ENCODE data around the gene EMX1. TPM values are rescaled to one million over a fixed set of nuclear protein-coding genes. Genes with fewer than 3 reads are reported as not detected.
"Not testable (repeated sequence)": the region's sequence is repeated elsewhere in the genome, so short reads cannot be mapped to it uniquely, and the experiment has no call there.

The EMX1 gene
- total RNA-seq, 1 experiment from 2014 or later, result not detected

- H3K36me3 ChIP-seq, result no peaks in the 10 kb centered on the region; the same call in 1 of the 2 replicates
- no peak overlapping the region for H3K4me3 ChIP-seq
- H3K9me3 ChIP-seq, result no peaks in the 10 kb centered on the region
- DNase-seq, result no peak
- H3K27me3 ChIP-seq, result no peaks in the 10 kb centered on the region
Observed at GRCh38 chr2:72895759-72896281, 21.5 kb upstream of the EMX1 start.

- Histone ChIP-seq H3K36me3 (no peaks in the 10 kb centered on the region; the same call in 1 of the 2 replicates), H3K27me3 (no peaks in the 10 kb centered on the region)
- no peak for DNase-seq
Observed at GRCh38 chr2:72896446-72896845, 20.9 kb upstream of the EMX1 start.

GRCh38 chr2:72897785-72898584 is 19.3 kb upstream of the EMX1 start:
- no peak overlapping the region for H3K4me3 ChIP-seq
- no peaks in the 10 kb centered on the region for H3K9me3 ChIP-seq
- DNase-seq, result no peak
- no peaks in the 10 kb centered on the region for H3K36me3 ChIP-seq
- H3K27me3 ChIP-seq, result no peaks in the 10 kb centered on the region; the same call in 1 of the 2 replicates

More at GRCh38 chr2:72896446-72896845, 20.9 kb upstream of the EMX1 start:
- Histone ChIP-seq H3K4me3 (no peak overlapping the region), H3K9me3 (no peaks in the 10 kb centered on the region)

GRCh38 chr2:72898585-72898906 is 18.8 kb upstream of the EMX1 start:
- no peak overlapping the region for H3K4me3 ChIP-seq
- H3K27me3 ChIP-seq, result no peaks in the 10 kb centered on the region; the same call in none of the 2 replicates
- H3K36me3 ChIP-seq, result no peaks in the 10 kb centered on the region
- H3K9me3 ChIP-seq, result no peaks in the 10 kb centered on the region
- no peak for DNase-seq

- Histone ChIP-seq H3K36me3 (no peaks in the 10 kb centered on the region), H3K9me3 (no peaks in the 10 kb centered on the region), H3K27me3 (peaks cover 9% of the 10 kb centered on the region), H3K4me3 (no peak overlapping the region)
- DNase-seq, result no peak
Observed at GRCh38 chr2:72900191-72900825, 17.0 kb upstream of the EMX1 start.

- no peaks in the 10 kb centered on the region for H3K36me3 ChIP-seq
- 0 out of 2 replicates have a peak, but pooled peaks cover 1% of the 10 kb centered on the region for H3K9me3 ChIP-seq
- peaks cover 14% of the 10 kb centered on the region for H3K27me3 ChIP-seq
- H3K4me3 ChIP-seq, result no peak overlapping the region
- DNase-seq, result no peak
Observed at GRCh38 chr2:72901426-72901825, 15.9 kb upstream of the EMX1 start.

DNA sequence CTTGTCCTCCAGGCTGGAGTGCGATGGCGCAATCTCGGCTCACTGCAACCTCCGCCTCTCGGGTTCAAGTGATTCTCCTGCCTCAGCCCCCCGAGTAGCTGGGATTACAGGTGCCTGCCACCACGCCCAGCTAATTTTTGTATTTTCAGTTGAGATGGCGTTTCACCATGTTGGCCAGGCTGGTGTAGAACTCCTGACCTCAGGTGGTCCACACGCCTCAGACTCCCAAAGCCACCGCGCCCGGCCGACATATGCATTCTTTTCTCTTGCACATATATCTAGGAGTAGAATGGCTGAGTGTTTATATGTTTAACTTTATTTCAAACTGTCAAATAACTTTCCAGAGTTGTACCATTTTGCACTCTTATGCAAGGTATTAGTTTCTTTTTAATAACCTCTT is 9.9 kb upstream of the EMX1 start:
- not testable (repeated sequence) for H3K36me3 ChIP-seq, H3K9me3 ChIP-seq, DNase-seq, H3K4me3 ChIP-seq
- peaks cover 54% of the 10 kb centered on the region for H3K27me3 ChIP-seq

GRCh38 chr2:72908741-72909140 is 8.6 kb upstream of the EMX1 start:
- no peak for DNase-seq
- H3K36me3 ChIP-seq, result no peaks in the 10 kb centered on the region
- H3K27me3 ChIP-seq, result peaks cover 67% of the 10 kb centered on the region
- H3K4me3 ChIP-seq, result no peak overlapping the region
- H3K9me3 ChIP-seq, result 0 out of 2 replicates have a peak, but pooled peaks cover 2% of the 10 kb centered on the region

DNA sequence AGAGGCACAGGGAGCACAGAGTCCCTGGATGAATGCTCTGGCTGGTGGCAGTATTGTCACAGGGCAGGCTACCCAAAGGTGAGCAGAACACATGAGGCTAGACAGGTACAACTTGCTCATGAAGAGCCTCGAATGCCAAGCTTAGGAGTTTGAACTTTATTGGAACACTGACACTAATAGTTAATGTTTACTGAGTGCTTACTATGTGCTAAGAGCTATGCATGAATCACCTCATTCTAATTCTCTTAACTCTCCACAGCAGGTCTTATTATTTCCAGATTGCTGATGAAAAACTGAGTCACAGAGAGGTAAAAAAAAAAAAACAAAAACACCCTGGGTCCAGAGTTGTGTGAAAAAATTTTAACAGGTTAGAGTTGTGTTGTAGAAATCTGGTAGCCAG is 6.1 kb upstream of the EMX1 start:
- no peak for DNase-seq
- no peaks in the 10 kb centered on the region for H3K36me3 ChIP-seq
- peaks cover 79% of the 10 kb centered on the region for H3K27me3 ChIP-seq
- H3K4me3 ChIP-seq, result no peak overlapping the region
- H3K9me3 ChIP-seq, result 0 out of 2 replicates have a peak, but pooled peaks cover 2% of the 10 kb centered on the region

- DNase-seq, result no peak
- Histone ChIP-seq H3K27me3 (peaks cover 86% of the 10 kb centered on the region), H3K4me3 (no peak overlapping the region), H3K36me3 (no peaks in the 10 kb centered on the region), H3K9me3 (no peaks in the 10 kb centered on the region)
Observed at GRCh38 chr2:72913486-72914205, 3.7 kb upstream of the EMX1 start.

GRCh38 chr2:72914206-72914559 is 3.1 kb upstream of the EMX1 start:
- DNase-seq, result no peak
- no peak overlapping the region for H3K4me3 ChIP-seq
- H3K9me3 ChIP-seq, result no peaks in the 10 kb centered on the region
- no peaks in the 10 kb centered on the region for H3K36me3 ChIP-seq
- H3K27me3 ChIP-seq, result peaks cover 86% of the 10 kb centered on the region

DNA sequence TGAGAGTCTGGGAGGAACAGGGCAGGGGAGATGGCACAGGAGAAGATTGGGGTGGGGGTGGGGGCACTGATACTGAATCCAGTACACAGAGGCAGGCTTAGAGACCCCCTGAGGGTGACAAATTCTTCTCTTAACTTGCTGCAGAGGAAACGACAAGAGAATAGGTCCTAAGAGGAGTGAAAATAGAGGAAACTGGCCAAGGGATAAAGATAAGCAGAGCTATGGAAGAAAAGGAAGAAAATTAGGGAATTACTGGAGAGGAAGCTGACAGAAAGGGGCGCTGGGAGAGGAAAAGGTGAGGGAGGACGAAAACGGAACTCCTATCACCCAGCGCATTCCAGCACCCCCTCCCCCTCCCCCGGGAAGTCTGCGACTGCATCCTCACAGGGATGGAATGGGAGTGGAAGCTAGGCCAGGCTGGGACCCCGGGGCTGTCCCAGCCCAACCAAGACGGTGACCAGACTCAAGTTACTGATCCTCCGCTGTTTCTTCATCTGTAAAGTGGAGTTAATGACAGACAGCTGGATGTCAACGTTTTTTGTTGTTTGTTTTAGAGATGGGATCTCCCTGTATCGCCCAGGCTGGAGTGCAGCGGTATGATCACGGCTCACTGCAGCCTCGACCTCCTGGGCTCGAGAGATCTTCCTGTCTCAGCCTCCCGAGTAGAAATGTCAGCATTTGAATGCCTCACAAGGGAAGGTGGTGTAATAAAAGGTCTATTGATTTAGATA is 2.6 kb upstream of the EMX1 start:
- Histone ChIP-seq H3K9me3 (no peaks in the 10 kb centered on the region), H3K36me3 (no peaks in the 10 kb centered on the region), H3K4me3 (no peak overlapping the region), H3K27me3 (peaks cover 87% of the 10 kb centered on the region)
- no peak for DNase-seq

GRCh38 chr2:72915320-72915906 is 1.9 kb upstream of the EMX1 start:
- H3K4me3 ChIP-seq, result no peak overlapping the region
- peaks cover 92% of the 10 kb centered on the region for H3K27me3 ChIP-seq
- DNase-seq, result no peak
- H3K36me3 ChIP-seq, result no peaks in the 10 kb centered on the region
- no peaks in the 10 kb centered on the region for H3K9me3 ChIP-seq

DNA sequence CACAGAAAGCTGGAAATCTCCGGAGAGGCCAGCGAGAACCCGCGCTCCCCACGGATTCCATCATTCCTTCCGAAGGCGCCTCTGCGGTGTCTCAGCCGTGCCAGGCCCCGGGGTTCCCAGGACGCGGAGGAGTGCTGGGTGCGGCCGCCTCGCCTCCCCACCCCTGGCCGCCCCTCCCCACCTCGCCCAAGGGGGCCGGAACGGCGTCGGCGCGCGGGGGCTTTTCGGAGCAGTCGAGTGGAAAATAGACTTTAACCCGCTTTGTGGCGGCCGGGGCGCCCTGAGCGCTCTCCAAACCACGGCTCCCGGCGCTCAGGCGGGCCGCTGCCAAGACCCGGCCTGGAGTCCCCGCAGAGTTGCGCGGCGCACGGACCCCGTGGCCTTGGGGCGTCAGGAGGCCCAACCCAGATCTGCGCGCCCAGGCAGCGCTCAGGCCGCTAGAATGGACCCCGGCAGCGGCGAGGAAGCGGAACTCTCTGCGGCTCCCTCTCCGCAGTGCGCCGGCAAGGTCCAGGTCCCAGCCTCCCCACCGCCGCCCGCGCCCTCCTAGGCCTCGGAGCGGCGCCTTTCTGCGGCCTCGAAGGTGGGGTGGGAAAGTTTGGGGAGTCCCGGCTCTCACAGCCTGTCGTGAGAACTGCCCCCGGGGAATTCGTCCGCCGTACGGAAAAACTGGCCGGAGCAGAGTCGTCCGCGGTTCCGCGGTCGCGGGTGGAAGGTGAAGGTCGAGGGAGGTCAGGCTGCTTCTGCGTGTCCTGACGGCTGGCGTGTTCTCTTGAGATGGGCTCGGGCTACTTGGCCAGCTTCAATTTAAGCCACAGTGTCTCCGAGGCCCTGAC is 1.2 kb upstream of the EMX1 start:
- H3K9me3 ChIP-seq, result no peaks in the 10 kb centered on the region
- peaks cover 95% of the 10 kb centered on the region for H3K27me3 ChIP-seq
- DNase-seq, result peak; percentile 51
- no peak overlapping the region; the same call in 1 of the 2 replicates for H3K4me3 ChIP-seq
- no peaks in the 10 kb centered on the region for H3K36me3 ChIP-seq

GRCh38 chr2:72916743-72917137 is 579 bp upstream of the EMX1 start:
- Histone ChIP-seq H3K4me3 (no peak overlapping the region), H3K36me3 (no peaks in the 10 kb centered on the region), H3K9me3 (no peaks in the 10 kb centered on the region), H3K27me3 (peaks cover 96% of the 10 kb centered on the region)
- no peak for DNase-seq

Measured in MG63 (cell line).